ENCODE data around the gene PIP4P1. TPM values are rescaled to one million over a fixed set of nuclear protein-coding genes. Genes with fewer than 3 reads are reported as not detected.

The PIP4P1 gene
- total RNA-seq, 4 donors from 2014 or later: 16.4 to 39.1 (median 22.8) TPM

DNA sequence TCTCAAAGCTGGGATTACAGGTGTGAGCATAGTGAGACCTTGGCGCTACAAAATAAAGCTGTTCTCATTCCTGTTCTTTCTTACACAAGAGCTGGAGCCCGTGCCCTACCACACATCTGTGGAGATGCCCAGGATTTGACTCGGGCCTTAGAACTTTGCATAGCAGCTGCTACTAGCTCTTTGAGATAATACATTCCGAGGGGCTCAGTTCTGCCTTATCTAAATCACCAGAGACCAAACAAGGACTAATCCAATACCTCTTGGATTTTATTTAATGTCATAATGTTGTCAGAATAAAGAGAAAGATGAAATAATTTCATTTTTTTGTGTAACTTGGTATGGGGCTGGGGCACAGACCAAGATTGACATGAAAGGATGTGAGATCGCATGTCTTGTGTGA, 15.5 kb upstream of the PIP4P1 start:
- TF ChIP-seq POLR2A (IDR thresholded peaks at IDR 0.05): no peak
- TF ChIP-seq CTCF (IDR thresholded peaks at IDR 0.05): no peak
- Histone ChIP-seq H3K36me3 (no peaks in the 10 kb centered on the region), H3K4me3 (no peak overlapping the region), H3K9me3 (no peaks in the 10 kb centered on the region), H3K27ac (no peak overlapping the region), H3K27me3 (no peaks in the 10 kb centered on the region), H3K4me1 (no peaks in the 10 kb centered on the region)
- intact Hi-C loops (cut with DNase I; ENCODE audit: low total_unique reads): no loop called here
- no peak for DNase-seq

GRCh38 chr14:20472536-20473169, 11.4 kb upstream of the PIP4P1 start:
- H3K4me3 ChIP-seq: no peak overlapping the region
- no peaks in the 10 kb centered on the region for H3K36me3 ChIP-seq
- no peak for TF ChIP-seq POLR2A (IDR thresholded peaks at IDR 0.05)
- TF ChIP-seq CTCF (IDR thresholded peaks at IDR 0.05): no peak
- no peaks in the 10 kb centered on the region for H3K27me3 ChIP-seq
- H3K27ac ChIP-seq: no peak overlapping the region
- intact Hi-C loops (cut with DNase I; ENCODE audit: low total_unique reads): no loop called here
- H3K4me1 ChIP-seq: peaks cover 0 to 4% of the 10 kb centered on the region in 2 donors
- DNase-seq: no peak
- H3K9me3 ChIP-seq: no peaks in the 10 kb centered on the region

DNA sequence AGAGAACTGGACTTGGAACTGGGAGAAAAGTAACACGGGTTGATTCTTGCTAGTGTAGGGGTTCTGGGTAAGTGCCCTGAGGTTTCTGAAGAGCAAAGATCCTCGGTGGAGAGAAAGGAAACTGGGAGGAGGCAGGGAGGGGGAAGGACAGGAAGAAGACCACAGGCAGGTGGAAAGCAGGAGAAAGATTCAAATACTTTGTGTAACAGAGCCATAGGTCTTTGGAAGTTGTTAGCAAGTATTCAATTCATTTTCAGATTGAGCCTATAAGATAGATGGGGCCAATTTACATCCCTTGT, 9.3 kb upstream of the PIP4P1 start:
- no peak for TF ChIP-seq POLR2A (IDR thresholded peaks at IDR 0.05)
- no peak for TF ChIP-seq CTCF (IDR thresholded peaks at IDR 0.05)
- H3K4me1 ChIP-seq: peaks cover 0 to 4% of the 10 kb centered on the region in 2 donors
- H3K9me3 ChIP-seq: no peaks in the 10 kb centered on the region
- peak overlapping the region; percentile 65 to 71 for H3K4me3 ChIP-seq
- H3K27me3 ChIP-seq: no peaks in the 10 kb centered on the region
- DNase-seq: no peak
- intact Hi-C loops (cut with DNase I; ENCODE audit: low total_unique reads): no loop called here
- peak overlapping the region; percentile 79 to 85 for H3K27ac ChIP-seq
- H3K36me3 ChIP-seq: no peaks in the 10 kb centered on the region

- intact Hi-C loops (cut with DNase I; ENCODE audit: low total_unique reads): no loop called here
- no peaks in the 10 kb centered on the region for H3K27me3 ChIP-seq
- peak overlapping the region; percentile 65 to 71 for H3K4me3 ChIP-seq
- peak overlapping the region; percentile 79 to 85 for H3K27ac ChIP-seq
- H3K4me1 ChIP-seq: peaks cover 0 to 4% of the 10 kb centered on the region in 2 donors
- DNase-seq: peak; percentile 16 to 50
- H3K9me3 ChIP-seq: no peaks in the 10 kb centered on the region
- no peaks in the 10 kb centered on the region for H3K36me3 ChIP-seq
- no peak for TF ChIP-seq CTCF (IDR thresholded peaks at IDR 0.05)
- peak in 1 of 2 donors; percentile 14 for TF ChIP-seq POLR2A (IDR thresholded peaks at IDR 0.05)
Observed at GRCh38 chr14:20469890-20470602, 8.8 kb upstream of the PIP4P1 start.

GRCh38 chr14:20469242-20469889, 8.1 kb upstream of the PIP4P1 start, which contains the start of gene PNP:
TSS of gene PNP (plus strand) at chr14:20469406. CDS start at chr14:20469525, 119 bp downstream.
- DNase-seq: peak; percentile 78 to 88
- Histone ChIP-seq H3K9me3 (no peaks in the 10 kb centered on the region), H3K4me1 (peaks cover 0 to 4% of the 10 kb centered on the region in 2 donors), H3K27me3 (no peaks in the 10 kb centered on the region), H3K4me3 (peak within 1 kb of the TSS; percentile 65 to 71), H3K27ac (peak within 1 kb of the TSS; percentile 79 to 85), H3K36me3 (no peaks in the 10 kb centered on the region)
- TF ChIP-seq POLR2A (IDR thresholded peaks at IDR 0.05) (peak; percentile 91 to 92), CTCF (IDR thresholded peaks at IDR 0.05) (no peak)
- intact Hi-C loops (cut with DNase I; ENCODE audit: low total_unique reads): no loop called here

Measured in uterus (tissue), 4 donors.